SKM-1 (cell line): ENCODE data around the gene APP.

Source experiments
- DNase-seq: peaks from one replicate; lab custom pipeline; 2025; ENCODE audit not compliant: unreplicated experiment; lab: John Stamatoyannopoulos, UW

The APP gene

DNA sequence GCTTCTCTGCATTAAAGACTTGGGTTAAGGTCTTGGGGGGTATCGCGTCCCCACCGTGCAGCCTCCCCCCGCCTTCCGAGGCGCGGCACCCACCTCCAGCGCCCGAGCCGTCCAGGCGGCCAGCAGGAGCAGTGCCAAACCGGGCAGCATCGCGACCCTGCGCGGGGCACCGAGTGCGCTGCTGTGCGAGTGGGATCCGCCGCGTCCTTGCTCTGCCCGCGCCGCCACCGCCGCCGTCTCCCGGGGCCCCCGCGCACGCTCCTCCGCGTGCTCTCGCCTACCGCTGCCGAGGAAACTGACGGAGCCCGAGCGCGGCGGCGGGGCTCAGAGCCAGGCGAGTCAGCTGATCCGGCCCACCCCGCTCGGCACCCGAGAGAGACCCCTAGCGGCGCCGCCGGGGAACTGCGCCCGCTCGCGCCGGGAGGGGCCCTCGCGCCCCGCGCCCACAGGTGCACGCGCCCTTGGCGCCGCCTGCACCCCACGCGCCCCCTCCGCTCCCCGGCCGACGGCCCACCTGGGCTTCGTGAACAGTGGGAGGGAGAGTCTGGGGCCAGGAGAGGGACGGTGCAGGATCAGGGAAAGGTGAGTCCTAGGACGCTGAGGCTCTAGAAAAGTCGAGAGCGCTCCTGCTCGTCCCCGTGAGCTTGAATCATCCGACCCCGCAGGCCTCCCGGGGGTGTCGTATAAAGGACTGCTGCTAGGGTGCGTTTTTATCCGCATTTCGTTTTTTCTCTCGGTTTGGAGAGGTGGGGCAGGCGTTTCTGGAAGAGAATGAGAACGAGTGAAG, at the start of gene APP:
Gene APP, minus strand, starts transcription at position 300 of the 787 bp plus-strand sequence. Its CDS starts 150 bp downstream, at position 150.
- peak; percentile 39 for DNase-seq

DNA sequence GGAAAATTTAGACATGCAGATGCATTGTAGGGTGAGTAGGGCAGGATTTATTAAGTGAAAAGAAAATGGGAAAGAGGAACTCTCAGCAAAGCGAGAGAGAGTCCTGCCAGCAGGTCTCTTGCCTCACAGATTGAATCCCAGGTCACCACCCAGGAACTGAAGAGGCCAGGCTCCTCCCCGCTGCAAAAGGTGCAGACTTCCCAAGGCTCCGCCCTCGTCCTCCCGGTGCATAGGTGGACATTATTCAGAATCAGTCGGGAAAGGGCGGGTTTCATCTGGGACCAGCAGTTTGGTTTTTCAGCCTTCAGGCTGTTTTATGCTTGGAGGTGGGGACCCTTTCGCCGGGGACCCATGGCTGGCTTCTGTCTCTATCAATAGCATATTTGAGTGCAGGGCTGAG, 41.6 kb upstream of the APP start:
- DNase-seq, result no peak

DNA sequence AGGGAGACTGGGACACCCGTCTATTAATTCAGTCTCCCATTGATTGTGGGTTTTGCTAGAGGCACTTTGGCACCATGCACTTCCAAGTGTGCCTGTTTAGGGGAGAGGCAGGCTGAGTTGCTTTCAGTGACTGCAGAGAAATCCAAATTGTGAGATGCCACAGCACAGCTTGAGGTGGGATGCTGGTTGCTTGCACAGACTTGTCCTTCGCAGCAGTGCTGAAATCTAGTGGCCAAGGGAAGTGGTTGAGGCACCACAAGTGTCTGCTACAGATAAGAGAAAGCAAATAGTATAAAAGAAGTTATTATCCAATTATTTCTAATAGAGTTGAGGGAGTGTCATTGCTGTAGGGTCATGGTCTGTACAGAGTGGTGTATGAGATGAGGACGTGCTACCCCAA, 40.0 kb upstream of the APP start:
- DNase-seq, result no peak

DNA sequence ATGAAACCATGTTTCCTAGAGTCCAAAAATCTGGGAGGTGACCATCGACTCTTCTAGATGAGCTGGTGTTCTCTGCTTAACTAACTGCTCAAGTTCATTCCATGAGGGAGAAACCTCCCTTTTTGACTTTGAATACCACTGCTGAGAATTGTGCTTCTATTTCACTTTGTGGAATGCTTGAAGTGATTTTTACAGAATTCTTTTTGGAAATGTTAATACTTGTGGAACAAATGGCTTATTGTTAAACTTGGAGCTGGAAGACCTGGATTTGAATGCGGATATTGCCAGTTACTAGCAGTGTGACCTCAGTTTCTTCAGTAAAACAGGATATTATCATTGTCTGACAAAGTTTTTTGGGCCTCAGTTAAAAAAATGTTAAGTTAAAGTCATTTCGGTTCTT, 36.5 kb upstream of the APP start:
- no peak for DNase-seq

DNA sequence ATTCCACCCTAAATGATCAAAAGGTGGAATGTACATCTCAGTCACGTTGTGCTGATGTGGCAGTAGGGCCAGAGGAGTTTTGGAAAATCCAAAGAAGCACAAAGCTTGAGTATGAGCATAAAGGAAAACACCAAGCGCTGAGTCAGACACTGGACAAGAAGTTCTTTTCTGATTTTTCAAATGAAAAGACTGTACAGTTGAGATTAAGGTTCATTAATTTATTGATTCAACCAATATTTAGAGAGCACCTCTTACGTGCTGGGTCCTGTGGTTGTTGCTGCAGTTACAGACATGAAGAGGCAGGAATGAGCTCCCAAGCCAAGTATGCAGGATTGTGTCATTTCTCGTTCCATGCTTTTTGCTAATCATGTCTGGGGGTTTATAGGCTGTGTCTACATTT, 28.9 kb upstream of the APP start:
- no peak for DNase-seq

DNA sequence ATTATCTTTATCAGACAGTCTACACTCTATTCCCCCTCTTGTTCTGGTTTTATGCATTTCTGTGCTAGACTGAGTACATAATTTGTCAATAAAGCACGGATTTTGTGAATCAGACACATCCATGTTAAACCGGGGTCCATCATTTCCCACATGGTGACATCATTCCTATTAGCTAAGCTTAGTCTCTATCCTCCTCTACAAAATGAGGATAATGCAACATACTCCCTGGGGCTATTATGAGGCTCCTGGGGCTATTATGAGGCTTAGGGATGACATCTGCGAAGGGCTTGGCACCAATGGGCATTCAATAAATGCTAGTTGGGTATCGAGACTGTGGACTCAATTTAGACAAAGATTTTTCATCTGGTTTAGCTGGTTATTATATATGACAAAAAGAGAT, 25.1 kb upstream of the APP start:
- no peak for DNase-seq

DNA sequence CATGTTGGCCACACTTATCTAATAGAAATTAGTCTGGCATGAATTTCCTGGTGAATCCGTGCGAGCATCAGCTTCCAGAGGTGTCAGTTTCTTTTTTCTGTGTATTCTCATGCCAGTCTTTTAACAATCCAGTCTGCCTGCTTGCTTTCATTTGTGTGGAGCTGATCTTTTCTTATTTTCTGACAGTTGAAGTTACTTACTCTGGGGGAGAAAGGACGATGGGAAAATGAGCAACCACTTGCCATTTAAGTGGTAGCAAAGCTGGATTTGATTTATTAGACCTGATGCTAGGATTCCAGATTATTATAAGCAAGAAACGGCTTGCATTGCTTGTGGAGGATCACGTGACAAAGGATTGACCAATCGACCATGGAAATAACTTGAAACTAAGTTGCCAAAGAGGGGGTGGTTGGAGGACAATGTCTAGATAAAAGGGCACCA, 24.3 kb upstream of the APP start:
- DNase-seq, result no peak

DNA sequence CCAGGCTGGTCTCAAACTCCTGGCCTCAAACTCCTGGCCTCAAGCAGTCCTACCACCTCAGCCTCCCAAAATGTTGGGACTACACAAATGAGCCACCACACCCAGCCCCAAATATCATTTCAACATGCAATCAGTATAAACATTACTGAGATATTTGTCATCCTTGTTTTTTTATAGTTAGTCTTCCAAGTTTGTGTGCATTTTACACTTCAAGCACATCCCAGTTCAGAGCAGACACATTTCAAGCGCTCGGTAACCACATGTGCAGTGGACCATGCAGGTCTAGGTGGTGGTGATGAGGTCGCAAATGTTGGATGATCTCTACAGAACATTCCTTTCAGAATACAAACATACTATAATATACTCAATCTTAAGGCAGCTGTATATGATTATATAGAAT, 23.8 kb upstream of the APP start:
- no peak for DNase-seq

DNA sequence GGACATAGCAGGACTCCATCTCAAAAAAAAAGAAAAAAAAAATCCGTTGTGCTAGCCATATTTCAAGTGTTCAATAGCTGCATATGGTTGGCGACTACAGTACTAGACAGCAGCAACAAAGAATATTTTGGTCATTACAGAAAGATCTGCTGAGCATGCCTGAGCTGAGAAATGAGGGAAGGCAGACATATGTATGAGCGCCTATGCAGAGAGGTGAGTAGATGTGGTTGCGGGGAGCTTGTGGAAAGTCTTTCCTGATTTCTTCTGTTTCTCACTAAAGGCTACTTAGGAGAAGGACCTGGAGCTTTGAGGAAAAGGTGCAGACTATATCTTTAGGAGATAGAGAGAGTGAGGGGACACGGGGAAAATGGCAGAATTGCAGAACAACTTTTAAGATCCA, 21.0 kb upstream of the APP start:
- no peak for DNase-seq

DNA sequence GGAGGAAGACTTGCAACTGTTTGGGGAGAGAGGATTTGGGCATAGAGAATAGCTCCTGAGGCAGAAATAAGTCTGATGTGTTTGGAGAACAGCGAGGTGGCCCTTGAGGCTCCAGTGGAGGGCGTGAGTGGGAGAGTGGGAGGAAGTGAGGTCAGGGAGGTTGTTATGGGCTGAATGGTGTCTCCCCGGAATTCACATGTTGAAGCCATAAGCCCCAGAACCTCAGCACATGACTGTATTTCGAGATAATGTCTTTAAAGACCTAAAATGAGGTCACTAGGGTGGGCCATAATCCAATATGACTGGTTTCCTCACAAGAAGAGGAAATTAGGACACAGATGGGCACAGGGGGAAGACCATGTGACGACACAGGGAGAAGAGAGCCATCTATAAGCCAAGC, 17.9 kb upstream of the APP start:
- no peak for DNase-seq

DNA sequence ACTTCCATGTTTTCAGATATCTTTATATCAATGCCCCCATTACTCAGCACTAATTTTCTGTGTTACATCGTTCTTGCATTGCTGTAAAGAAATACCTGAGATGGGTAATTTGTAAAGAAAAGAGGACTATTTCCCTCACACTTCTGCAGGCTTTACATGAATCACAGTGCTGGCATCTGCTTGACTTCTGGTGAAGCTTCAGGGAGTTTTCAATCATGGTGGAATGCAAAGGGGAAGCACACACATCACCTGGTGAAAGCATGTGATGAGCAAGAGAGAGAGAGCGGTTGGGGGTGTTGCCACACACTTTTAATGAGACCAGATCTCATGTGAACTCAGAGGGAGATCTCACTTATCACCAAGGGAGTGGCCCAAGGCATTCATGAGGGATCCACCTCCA, 14.9 kb upstream of the APP start:
- no peak for DNase-seq

DNA sequence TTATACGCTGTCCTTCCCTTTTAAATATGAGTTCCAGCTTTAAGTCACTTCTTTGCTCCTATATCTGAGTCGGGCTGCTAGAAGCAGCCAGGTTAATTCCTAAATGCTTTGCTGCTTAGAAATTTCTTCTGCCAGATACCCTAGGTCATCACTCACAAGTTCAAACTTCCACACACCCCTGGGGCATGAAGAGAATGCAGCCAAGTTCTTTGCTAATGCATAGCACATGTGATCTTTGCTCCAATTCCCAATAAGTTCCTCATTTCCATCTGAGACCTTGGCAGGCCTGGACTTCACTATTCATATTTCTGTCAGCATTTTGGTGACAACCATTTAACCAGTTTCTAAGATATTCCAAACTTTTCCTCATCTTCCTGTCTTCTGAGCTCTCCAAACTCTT, 14.5 kb upstream of the APP start:
- no peak for DNase-seq

DNA sequence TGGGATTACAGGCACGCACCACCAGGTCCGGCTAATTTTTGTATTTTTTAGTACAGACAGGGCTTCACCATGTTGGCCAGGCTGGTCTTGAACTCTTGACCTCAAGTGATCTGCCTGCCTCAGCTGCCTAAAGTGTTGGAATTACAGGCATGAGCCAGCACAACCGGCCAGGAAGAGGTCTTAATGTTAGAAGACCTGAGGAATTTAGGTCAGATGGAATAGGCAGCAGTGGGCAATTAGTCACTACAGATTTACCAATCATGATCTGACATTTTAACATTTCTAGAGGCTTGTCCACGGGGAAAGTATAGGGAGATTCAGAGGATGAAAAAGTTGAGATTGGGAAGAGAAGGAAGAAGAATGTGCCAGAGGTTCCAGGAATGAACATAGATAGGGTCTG, 8.9 kb upstream of the APP start:
- DNase-seq, result no peak

DNA sequence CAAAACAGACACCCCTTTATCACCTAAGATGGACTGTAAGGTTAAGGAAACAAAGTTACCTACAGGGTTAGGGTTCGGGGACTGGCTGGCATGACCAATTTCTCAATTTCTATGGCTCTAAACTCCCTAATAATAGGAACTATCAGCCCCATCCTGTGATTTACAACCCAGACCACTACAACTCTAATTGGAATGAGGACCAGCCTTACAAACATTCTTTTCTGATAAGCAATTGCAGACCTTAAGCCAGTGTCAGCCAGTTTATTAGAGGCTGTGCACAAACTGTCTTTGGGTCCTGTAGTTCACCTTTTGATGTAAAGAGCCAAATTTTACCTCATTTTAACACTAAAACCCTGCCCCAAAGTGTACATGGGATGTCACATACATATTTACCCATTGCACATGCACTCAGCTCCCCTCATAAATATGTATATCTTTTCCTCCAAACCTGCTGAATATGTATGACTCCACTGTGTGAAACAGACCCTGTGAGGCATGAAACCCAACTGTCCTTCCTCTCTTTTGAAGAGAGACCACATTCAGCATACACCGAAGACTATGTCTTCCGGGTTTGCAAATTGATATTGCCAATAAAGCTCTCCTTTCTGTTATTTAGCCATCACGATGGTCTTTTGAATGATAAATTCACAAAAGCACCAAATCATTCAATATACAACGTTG, 7.3 kb upstream of the APP start:
- DNase-seq, result no peak

DNA sequence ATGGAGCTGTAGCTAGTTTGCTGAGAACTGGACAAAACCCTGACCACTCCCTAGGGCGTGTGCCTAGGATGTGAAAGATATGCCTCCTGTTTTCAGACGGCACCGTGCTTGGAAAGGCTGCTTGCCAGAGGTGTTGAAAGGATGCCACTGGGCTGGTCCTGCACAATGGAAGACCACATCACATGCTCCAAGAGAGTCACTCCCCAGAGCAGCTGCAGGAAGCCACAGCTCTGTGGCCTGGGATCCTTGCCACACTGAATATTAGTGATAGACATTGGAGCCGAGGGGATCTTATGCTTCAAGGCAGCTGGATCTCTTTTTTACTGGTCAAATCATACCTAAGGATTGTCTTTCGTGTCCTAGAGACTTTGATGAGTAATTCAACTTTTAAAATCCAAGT, 6.6 kb upstream of the APP start:
- DNase-seq, result no peak

DNA sequence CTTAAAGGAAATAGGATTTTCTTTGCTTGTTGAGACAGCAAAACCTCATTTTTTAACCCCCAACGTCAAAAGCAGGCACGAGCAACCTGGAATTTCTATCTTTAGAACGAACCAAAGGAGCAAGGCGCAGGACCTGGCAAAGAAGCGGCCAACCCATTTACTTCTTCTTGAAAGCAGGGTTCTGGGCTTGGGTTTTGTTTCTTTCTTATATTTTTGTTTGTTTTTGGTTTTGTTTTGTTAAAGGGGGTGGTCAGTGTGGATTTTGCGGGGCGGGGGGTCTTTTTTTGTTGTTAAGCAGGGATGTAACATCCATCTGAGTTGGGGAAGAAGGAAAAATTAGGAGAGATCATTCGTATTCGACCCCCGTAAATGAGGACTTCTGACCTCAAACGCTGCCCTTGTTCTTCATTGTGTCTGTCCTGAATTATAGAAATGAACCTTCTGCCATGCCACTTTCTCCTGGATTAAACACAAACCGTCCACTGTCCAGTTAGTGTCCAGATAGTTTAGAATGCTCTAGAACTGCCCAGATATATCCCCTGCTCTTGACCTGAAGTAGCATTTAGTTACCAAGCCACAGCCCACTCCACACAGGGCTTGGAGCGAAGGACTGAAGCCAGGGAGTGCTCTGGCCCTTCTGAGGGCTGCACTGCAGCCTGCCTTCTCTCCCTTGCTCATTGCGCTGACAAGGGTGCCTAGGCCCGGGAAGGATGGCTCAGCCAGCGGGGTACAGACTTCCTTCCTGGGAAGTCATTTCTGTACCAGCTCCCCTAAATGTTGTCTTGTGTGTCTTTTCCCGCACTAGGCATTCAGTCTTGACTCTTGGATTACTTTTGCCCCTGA, 909 bp upstream of the APP start:
- no peak for DNase-seq

DNA sequence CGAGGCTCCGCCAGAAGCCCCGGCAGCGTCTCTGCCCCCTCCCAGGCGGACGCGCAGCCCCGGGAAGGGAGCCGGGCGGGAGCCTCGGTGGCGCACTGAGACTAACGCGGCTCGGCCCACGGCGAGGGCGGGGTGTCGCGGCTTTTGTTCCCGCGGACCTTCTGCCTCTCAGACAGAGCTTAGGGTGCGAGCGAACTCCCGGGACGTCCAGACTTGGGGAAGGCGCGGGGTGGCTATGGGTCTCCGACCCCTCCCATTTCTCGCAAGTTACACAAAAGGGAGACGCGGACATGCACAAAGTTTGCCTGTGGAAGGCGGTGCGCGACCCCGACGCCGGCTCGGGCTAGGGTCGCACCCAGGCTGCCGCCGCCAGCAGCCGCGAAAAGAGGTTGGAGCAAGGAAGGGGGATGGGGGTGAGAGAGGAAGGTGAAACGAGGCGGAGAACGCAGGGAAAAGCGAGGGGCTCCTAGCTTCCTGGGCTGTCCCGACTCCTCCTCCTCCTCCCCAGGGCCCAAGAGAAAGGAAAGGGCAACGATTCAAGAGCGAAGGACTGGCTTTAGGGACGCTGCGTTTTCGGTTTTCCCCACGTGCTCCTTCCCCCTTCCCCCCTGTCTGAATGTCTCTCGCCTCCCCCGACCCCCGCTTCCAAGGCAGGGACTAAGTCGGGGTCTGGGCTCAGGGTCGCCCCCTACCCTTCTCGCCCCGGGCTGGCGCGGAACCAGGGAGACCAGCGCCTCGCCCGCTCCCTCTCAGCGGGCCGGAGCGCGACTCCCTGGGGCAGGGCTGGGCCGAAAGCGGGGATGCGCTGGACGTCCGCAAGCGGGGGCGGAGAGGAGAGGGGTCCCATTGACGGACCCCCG, 729 bp downstream of the APP start:
- no peak for DNase-seq

DNA sequence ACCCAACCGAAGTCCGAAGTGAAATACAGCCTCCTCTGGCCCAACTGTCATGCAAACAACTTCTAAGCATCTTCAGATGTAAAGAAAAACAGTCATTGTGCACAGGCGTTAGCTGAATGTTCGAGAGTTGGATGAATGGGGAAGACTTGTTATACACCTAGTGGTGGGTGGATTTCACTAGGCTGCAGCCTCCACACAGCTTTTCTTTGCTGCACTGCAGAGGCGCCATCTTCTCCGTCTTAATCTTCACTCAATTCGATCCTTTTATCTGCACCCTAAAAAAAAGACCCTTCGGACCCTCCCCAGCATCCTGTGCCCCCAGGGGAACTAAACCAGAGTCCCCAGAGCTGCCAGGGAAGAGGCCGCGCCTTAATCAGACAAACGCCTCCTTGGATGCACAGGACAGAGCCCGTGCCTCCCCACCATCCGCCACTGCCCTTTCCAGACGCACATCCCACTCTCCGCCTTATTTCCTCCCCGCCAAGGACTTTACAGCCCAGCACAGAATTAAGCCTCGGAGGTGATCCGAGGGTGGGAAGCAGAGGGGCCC, 1.4 kb downstream of the APP start:
- peak; percentile 47 for DNase-seq

DNA sequence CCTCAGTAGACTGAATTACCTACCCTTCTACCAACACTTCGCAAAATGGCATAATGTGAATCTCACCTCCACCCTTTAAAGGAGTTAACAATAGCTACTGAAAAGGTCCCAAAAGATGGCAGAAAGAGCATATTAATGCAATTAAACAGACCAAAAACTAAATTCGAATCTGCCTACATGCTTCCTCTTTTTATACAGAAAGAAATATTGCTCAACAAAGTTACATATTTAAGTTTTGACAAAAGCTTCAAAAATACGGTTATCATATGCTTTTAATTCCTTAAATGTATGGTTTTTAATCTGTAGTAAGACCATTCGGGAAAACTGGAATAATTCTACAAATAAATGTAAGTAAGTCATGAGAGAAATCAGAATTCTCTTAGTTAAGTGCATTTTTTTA, 2.2 kb downstream of the APP start:
- DNase-seq, result no peak

DNA sequence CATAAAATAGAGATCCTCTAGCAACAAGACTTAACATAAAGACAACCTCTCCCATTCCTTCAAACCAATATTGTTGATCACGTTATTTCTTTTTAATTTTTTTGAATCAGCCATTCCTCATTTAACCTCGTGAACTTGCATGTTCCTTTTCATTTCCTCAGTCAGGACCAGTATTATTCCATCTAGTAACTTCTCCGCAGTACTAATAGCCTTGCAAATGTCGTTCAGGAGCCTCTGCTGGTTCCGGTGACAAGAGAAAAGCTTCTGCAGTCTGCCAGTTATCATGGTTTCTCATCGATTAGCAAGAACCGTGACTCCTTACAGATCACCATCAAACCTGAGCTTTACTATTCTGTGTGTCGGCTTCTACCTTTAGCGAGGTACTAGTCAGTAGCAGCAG, 3.0 kb downstream of the APP start:
- no peak for DNase-seq

DNA sequence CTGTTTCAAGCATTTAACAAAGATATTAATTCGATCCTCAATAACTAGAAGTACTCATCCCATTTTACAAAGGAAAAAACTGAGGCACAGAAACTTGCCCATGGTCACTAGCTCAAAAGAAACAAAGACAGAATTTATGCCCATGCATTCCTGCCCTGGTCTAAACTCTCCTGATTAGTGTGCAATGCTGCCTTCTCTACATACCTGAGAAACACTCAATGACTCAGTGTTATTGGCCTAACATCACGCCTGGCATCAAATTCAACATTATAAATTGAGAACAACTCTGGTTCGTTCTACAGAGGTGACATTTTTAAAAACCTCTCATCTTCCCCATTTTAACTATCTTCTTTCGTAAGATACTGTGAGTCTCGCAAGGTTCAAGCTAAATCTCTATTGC, 5.2 kb downstream of the APP start:
- no peak for DNase-seq
